IMR-90 (cell line): ENCODE results near the gene DEF6. TPM values are rescaled to one million over a fixed set of nuclear protein-coding genes. Genes with fewer than 3 reads are reported as not detected.

Experiments used
- ATAC-seq: fragments of 200-7000 bp; cut with Tn5 transposase; 2 replicates; pipeline ENCODE4 v1.9.1; 2020; ENCODE audit warnings: low read depth, mild to moderate bottlenecking, moderate library complexity
- BruUV-seq: library from RNA; stranded (reverse); fragments of 400-500 nt; replicated peaks from 2 replicates; lab custom pipeline; 2021; lab: Mats Ljungman, UMichigan
- CTCF ChIA-PET: fragments of 300-600 bp; formaldehyde crosslinking; extraction: SDS; loops from one replicate; lab custom pipeline; 2021; ENCODE audit warnings: antibody characterized with exemption; lab: Yijun Ruan, JAX
- POLR2A ChIA-PET: fragments of 300-600 bp; sonication (Branson Sonifier 250); formaldehyde crosslinking; loops from one replicate; lab custom pipeline; 2022; ENCODE audit warnings: antibody characterized with exemption; ENCODE audit not compliant: unreplicated experiment; lab: Charles Lee
- DNase-seq: peaks from one replicate; pipeline ENCODE4 v3.0.0; 2013
- H2AFZ ChIP-seq: replicated peaks from 2 replicates; pipeline ENCODE3; 2013; ENCODE audit warnings: low read length, mild to moderate bottlenecking; ENCODE audit not compliant: poor library complexity
- H2AK5ac ChIP-seq: 2 replicates; pipeline ENCODE4 v1.6.1; 2013; ENCODE audit warnings: low read depth, low read length, inconsistent platforms
- H2AK9ac ChIP-seq: replicated peaks from 2 replicates; pipeline ENCODE3; 2013; ENCODE audit warnings: mild to moderate bottlenecking, low read depth, low read length, moderate library complexity; ENCODE audit not compliant: poor library complexity
- H2BK120ac ChIP-seq: 2 replicates; pipeline ENCODE4 v1.6.1; 2013; ENCODE audit warnings: low read depth, low read length, inconsistent platforms
- H2BK15ac ChIP-seq: 3 replicates; pipeline ENCODE4 v1.6.1; 2013; ENCODE audit warnings: low read depth, low read length, inconsistent platforms
- H2BK20ac ChIP-seq: 2 replicates; pipeline ENCODE4 v1.6.1; 2013; ENCODE audit warnings: low read depth, mild to moderate bottlenecking, inconsistent platforms, low read length, moderate library complexity
- H2BK5ac ChIP-seq: 2 replicates; pipeline ENCODE4 v1.6.1; 2013; ENCODE audit warnings: mild to moderate bottlenecking, low read depth, low read length, inconsistent platforms; ENCODE audit not compliant: poor library complexity, severe bottlenecking
- H3K14ac ChIP-seq: replicated peaks from 2 replicates; pipeline ENCODE4 v1.6.1; 2013; ENCODE audit warnings: low read depth, low read length, inconsistent platforms
- H3K18ac ChIP-seq: 2 replicates; pipeline ENCODE4 v1.6.1; 2013; ENCODE audit warnings: low read depth, low read length, control low read depth
- H3K23ac ChIP-seq: 2 replicates; pipeline ENCODE4 v1.6.1; 2013; ENCODE audit warnings: low read depth, low read length, inconsistent platforms
- H3K27ac ChIP-seq: 2 replicates; pipeline ENCODE4 v1.5.1; 2013; ENCODE audit warnings: mild to moderate bottlenecking, control low read depth, low read length; ENCODE audit not compliant: insufficient read depth
- H3K27me3 ChIP-seq: 2 replicates; pipeline ENCODE4 v1.6.1; 2013; ENCODE audit warnings: low read length; ENCODE audit not compliant: control insufficient read depth, insufficient read depth
- H3K36me3 ChIP-seq: 2 replicates; pipeline ENCODE4 v1.6.1; 2013; ENCODE audit warnings: low read length, mixed read lengths; ENCODE audit not compliant: control insufficient read depth, insufficient read depth
- H3K4ac ChIP-seq: 2 replicates; pipeline ENCODE4 v1.6.1; 2013; ENCODE audit warnings: low read depth, low read length, inconsistent platforms
- H3K4me1 ChIP-seq: 2 replicates; pipeline ENCODE4 v1.6.1; 2013; ENCODE audit warnings: low read length, mixed read lengths; ENCODE audit not compliant: control insufficient read depth, insufficient read depth
- H3K4me2 ChIP-seq: 2 replicates; pipeline ENCODE4 v1.6.1; 2013; ENCODE audit warnings: low read depth, mild to moderate bottlenecking, control low read depth, low read length, moderate library complexity
- H3K4me3 ChIP-seq: 2 replicates; pipeline ENCODE4 v1.5.1; 2013; ENCODE audit warnings: low read depth, mild to moderate bottlenecking, control low read depth, low read length, moderate library complexity; ENCODE audit not compliant: insufficient read depth
- H3K56ac ChIP-seq: 2 replicates; pipeline ENCODE4 v1.6.1; 2013; ENCODE audit warnings: low read length, inconsistent platforms; ENCODE audit not compliant: insufficient read depth; ENCODE audit errors: extremely low read depth
- H3K79me1 ChIP-seq, 2 experiments: 2 replicates each; pipeline ENCODE4 v1.6.1; 2013; ENCODE audit warnings: low read length in 2 of 2, inconsistent platforms in 1 of 2, low read depth in 1 of 2
- H3K9ac ChIP-seq: 2 replicates; pipeline ENCODE4 v1.6.1; 2013; ENCODE audit warnings: low read depth, low read length, control low read depth
- H3K9me1 ChIP-seq: 2 replicates; pipeline ENCODE4 v1.6.1; 2013; ENCODE audit warnings: low read length, inconsistent platforms; ENCODE audit not compliant: insufficient read depth
- H3K9me3 ChIP-seq: 2 replicates; pipeline ENCODE4 v1.6.1; 2013; ENCODE audit warnings: low read length; ENCODE audit not compliant: control insufficient read depth, insufficient read depth
- H4K20me1 ChIP-seq: 2 replicates; pipeline ENCODE4 v1.6.1; 2013; ENCODE audit warnings: low read length, inconsistent platforms; ENCODE audit not compliant: insufficient read depth
- H4K5ac ChIP-seq: 2 replicates; pipeline ENCODE4 v1.6.1; 2013; ENCODE audit warnings: mild to moderate bottlenecking, low read depth, low read length, control low read depth
- H4K8ac ChIP-seq, 2 experiments: 2 replicates each; pipeline ENCODE4 v1.6.1; 2013; ENCODE audit warnings: low read depth in 2 of 2, low read length in 2 of 2, control low read depth in 1 of 2, inconsistent platforms in 1 of 2
- H4K91ac ChIP-seq: 2 replicates; pipeline ENCODE4 v1.6.1; 2013; ENCODE audit warnings: low read depth, low read length, inconsistent platforms; ENCODE audit not compliant: insufficient read depth
- BHLHE40 ChIP-seq: fragments of 150-350 bp; IDR thresholded peaks from 2 replicates; pipeline ENCODE4 v1.6.1; 2016; ENCODE audit warnings: mild to moderate bottlenecking, low read depth, low read length
- CEBPB ChIP-seq: IDR thresholded peaks from 2 replicates; pipeline ENCODE4 v1.6.1; 2012; ENCODE audit warnings: low read depth, low read length, improper control_type of control experiment
- CHD1 ChIP-seq: IDR thresholded peaks from 2 replicates; pipeline ENCODE4 v1.6.1; 2012; ENCODE audit warnings: low read depth, low read length, improper control_type of control experiment
- FOS ChIP-seq: fragments of 150-350 bp; IDR thresholded peaks from 2 replicates; pipeline ENCODE4 v1.6.1; 2016; ENCODE audit warnings: low read depth, low read length
- MAFK ChIP-seq: IDR thresholded peaks from 2 replicates; pipeline ENCODE4 v1.6.1; 2012; ENCODE audit warnings: low read depth, low read length, improper control_type of control experiment
- MXI1 ChIP-seq: IDR thresholded peaks from 2 replicates; pipeline ENCODE4 v1.6.1; 2012; ENCODE audit warnings: low read depth, mild to moderate bottlenecking, low read length, moderate library complexity, borderline replicate concordance
- NFE2L2 ChIP-seq: fragments of 150-350 bp; IDR thresholded peaks from 2 replicates; pipeline ENCODE4 v1.6.1; 2016; ENCODE audit warnings: low read depth, mild to moderate bottlenecking, low read length
- POLR2A ChIP-seq: IDR thresholded peaks from 2 replicates; pipeline ENCODE4 v1.6.1; 2012; ENCODE audit warnings: mild to moderate bottlenecking, low read depth, low read length
- RAD21 ChIP-seq: IDR thresholded peaks from 2 replicates; pipeline ENCODE4 v1.6.1; 2012; ENCODE audit warnings: low read length, improper control_type of control experiment
- RCOR1 ChIP-seq: IDR thresholded peaks from 2 replicates; pipeline ENCODE4 v1.6.1; 2012; ENCODE audit warnings: mild to moderate bottlenecking, low read length, improper control_type of control experiment; ENCODE audit not compliant: insufficient replicate concordance
- RFX5 ChIP-seq: IDR thresholded peaks from 2 replicates; pipeline ENCODE4 v1.8.0; 2012; ENCODE audit warnings: low read depth, mild to moderate bottlenecking, low read length, moderate library complexity
- SMC3 ChIP-seq: fragments of 150-350 bp; IDR thresholded peaks from 2 replicates; pipeline ENCODE4 v1.6.1; 2016; ENCODE audit warnings: low read depth, mild to moderate bottlenecking, antibody characterized with exemption, low read length, moderate library complexity
- USF2 ChIP-seq: fragments of 150-350 bp; IDR thresholded peaks from 2 replicates; pipeline ENCODE4 v1.6.1; 2017; ENCODE audit warnings: mild to moderate bottlenecking, antibody characterized with exemption, low read length, low read depth
- WGBS, 2 experiments: methylation state at CpG; one replicate each; pipeline versions ENCODE4 v1.1.5 to v1.1.7; 2013; ENCODE audit warnings: missing lambda C conversion rate in 2 of 2; ENCODE audit not compliant: insufficient read length in 1 of 2; ENCODE audit errors: extremely low coverage in 2 of 2; 5-methylcytosine and 5-hydroxymethylcytosine counted together
- dilution Hi-C: fragments of 300-500 bp; cut with HindIII; formaldehyde crosslinking; loops from one replicate; pipeline ENCODE4 v1.14.3; 2018; ENCODE audit warnings: low sequenced_read_pairs; ENCODE audit not compliant: unreplicated experiment
- in situ Hi-C: fragments of 300-500 bp; cut with MboI; formaldehyde crosslinking; loops from 3 replicates; pipeline ENCODE4 v1.14.3; 2019; ENCODE audit warnings: low sequenced_read_pairs, inconsistent platforms, mixed read lengths
- intact Hi-C: fragments of 100-400 bp; cut with micrococcal nuclease; formaldehyde crosslinking; loops from 2 replicates; pipeline ENCODE4 v1.10.0; 2022
- polyA plus RNA-seq, 3 experiments: library from polyadenylated mRNA; depleted of rRNA; stranded (reverse); fragments of >200 nt; gene quantifications; 2 replicates each; pipeline ENCODE4 v1.2.3, GENCODE V29; 2012; ENCODE audit warnings: low replicate concordance in 1 of 3
- total RNA-seq: library from RNA; depleted of rRNA; stranded (reverse); fragments of >200 nt; gene quantifications from 2 replicates; pipeline ENCODE4 v1.2.3, GENCODE V29; 2012
- TF ChIP-seq, protein P1 (sequence below): fragments of 150-350 bp; IDR thresholded peaks from 2 replicates; pipeline ENCODE4 v1.6.1; 2016; ENCODE audit warnings: low read depth, mild to moderate bottlenecking, low read length, moderate library complexity, borderline replicate concordance
- TF ChIP-seq, protein P2 (sequence below): conservative IDR thresholded peaks from 2 replicates; pipeline ENCODE4 v1.5.1; 2012; ENCODE audit warnings: mild to moderate bottlenecking, low read depth, low read length, improper control_type of control experiment

Gene DEF6
- total and polyA plus RNA-seq, 2 of the 4 experiments (the other 2 are of a cell fraction), result 2.5 to 4.2 TPM

DNA sequence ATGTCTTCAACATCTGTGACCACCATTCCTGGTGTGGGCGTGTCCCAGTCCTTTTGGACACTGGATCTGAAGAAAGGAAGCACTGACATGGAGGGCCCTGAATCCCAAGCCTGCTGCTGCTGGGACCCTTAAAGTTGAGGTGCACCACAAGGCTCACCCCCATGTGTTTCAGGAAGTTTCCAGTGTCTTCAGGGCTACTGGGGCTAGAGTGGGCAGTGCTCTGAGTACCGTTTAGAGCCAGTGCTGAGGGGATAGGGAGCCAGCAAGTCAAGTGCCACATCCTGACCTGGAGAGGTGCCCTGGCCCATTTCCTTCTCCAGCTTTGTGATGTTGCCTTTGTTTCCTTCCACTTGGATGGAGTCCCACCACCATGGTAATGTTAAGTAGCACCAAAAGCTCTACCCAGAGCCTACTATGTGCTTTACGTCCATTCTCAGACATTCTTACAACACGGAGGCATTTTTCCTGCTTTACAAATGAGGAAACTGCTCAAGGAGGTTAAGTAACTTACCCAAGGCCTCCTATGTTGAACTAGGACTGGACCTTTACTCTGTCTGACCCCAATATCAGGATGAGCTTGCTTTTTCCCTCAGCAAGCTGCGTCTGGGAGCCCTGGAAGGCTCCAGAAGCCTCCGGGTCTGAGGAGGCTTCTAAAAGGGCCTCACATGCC is 552 bp upstream of the DEF6 start:
- H3K18ac ChIP-seq, result no peak overlapping the region
- H3K4me1 ChIP-seq, result peaks cover 4% of the 10 kb centered on the region; the same call in 1 of the 2 replicates
- no peak overlapping the region for H3K56ac ChIP-seq
- H4K91ac ChIP-seq, result no peak overlapping the region
- POLR2A ChIA-PET, result no interaction called here
- no peak overlapping the region for H2BK20ac ChIP-seq
- 50% methylated on average over 2 of the region's 6 CpGs; no CpG with 5 or more reads in 1 of the 2 experiments for WGBS, 2 experiments
- CTCF ChIA-PET, result interaction anchor here (1.2 kb wide), 1 partner anchor 152 kb away, joined by 3 read pairs; no protein-coding TSS in a partner anchor
- peaks cover 33% of the 10 kb centered on the region for H3K36me3 ChIP-seq
- H3K79me1 ChIP-seq, result no peaks in the 10 kb centered on the region
- H3K23ac ChIP-seq, result no peak overlapping the region
- H4K20me1 ChIP-seq, result no peaks in the 10 kb centered on the region
- no peaks in the 10 kb centered on the region for H3K9me3 ChIP-seq
- intact Hi-C loops, result loop anchor here (5.0 kb wide), 2 partner anchors 155 to 170 kb away; partner anchors contain the start of genes FANCE and RPL10A
- peaks cover 4% of the 10 kb centered on the region; the same call in 1 of the 2 replicates for H3K9me1 ChIP-seq
- H3K9ac ChIP-seq, result no peak overlapping the region
- no peaks in the 10 kb centered on the region for H3K27me3 ChIP-seq
- H4K8ac ChIP-seq, result peak overlapping the region in 1 of 2 experiments; percentile 6; a peak in 1 of 4 replicates
- dilution Hi-C loops, result no loop called here
- H2AK5ac ChIP-seq, result no peak overlapping the region
- H2BK15ac ChIP-seq, result no peak overlapping the region
- no peak for ATAC-seq
- peak overlapping the region; percentile 84 for H2AFZ ChIP-seq
- H3K4me2 ChIP-seq, result no peak overlapping the region
- H3K27ac ChIP-seq, result no peak overlapping the region
- no peak overlapping the region for H2BK120ac ChIP-seq
- no peak overlapping the region for H3K14ac ChIP-seq
- no peak overlapping the region for H4K5ac ChIP-seq
- H3K4me3 ChIP-seq, result no peak overlapping the region
- DNase-seq, result no peak
- no peak overlapping the region for H2BK5ac ChIP-seq
- H2AK9ac ChIP-seq, result no peak overlapping the region
- in situ Hi-C loops, result no loop called here
- BruUV-seq, result no TSS peak
- no peak overlapping the region for H3K4ac ChIP-seq
- TF ChIP-seq, protein P1, sequence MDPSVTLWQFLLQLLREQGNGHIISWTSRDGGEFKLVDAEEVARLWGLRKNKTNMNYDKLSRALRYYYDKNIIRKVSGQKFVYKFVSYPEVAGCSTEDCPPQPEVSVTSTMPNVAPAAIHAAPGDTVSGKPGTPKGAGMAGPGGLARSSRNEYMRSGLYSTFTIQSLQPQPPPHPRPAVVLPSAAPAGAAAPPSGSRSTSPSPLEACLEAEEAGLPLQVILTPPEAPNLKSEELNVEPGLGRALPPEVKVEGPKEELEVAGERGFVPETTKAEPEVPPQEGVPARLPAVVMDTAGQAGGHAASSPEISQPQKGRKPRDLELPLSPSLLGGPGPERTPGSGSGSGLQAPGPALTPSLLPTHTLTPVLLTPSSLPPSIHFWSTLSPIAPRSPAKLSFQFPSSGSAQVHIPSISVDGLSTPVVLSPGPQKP, result no peak
- TF ChIP-seq MXI1, result no peak
- TF ChIP-seq RAD21, result no peak
- no peak for TF ChIP-seq SMC3
- TF ChIP-seq, protein P2, sequence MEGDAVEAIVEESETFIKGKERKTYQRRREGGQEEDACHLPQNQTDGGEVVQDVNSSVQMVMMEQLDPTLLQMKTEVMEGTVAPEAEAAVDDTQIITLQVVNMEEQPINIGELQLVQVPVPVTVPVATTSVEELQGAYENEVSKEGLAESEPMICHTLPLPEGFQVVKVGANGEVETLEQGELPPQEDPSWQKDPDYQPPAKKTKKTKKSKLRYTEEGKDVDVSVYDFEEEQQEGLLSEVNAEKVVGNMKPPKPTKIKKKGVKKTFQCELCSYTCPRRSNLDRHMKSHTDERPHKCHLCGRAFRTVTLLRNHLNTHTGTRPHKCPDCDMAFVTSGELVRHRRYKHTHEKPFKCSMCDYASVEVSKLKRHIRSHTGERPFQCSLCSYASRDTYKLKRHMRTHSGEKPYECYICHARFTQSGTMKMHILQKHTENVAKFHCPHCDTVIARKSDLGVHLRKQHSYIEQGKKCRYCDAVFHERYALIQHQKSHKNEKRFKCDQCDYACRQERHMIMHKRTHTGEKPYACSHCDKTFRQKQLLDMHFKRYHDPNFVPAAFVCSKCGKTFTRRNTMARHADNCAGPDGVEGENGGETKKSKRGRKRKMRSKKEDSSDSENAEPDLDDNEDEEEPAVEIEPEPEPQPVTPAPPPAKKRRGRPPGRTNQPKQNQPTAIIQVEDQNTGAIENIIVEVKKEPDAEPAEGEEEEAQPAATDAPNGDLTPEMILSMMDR, result no peak
- no peak for TF ChIP-seq CEBPB
- no peak for TF ChIP-seq CHD1
- TF ChIP-seq MAFK, result no peak
- no peak for TF ChIP-seq NFE2L2
- TF ChIP-seq RCOR1, result no peak
- no peak for TF ChIP-seq RFX5
- no peak for TF ChIP-seq FOS
- TF ChIP-seq POLR2A, result no peak
- TF ChIP-seq USF2, result no peak
- TF ChIP-seq BHLHE40, result no peak
